Measurements from ENCODE around the gene VAT1L.

Gene VAT1L

DNA sequence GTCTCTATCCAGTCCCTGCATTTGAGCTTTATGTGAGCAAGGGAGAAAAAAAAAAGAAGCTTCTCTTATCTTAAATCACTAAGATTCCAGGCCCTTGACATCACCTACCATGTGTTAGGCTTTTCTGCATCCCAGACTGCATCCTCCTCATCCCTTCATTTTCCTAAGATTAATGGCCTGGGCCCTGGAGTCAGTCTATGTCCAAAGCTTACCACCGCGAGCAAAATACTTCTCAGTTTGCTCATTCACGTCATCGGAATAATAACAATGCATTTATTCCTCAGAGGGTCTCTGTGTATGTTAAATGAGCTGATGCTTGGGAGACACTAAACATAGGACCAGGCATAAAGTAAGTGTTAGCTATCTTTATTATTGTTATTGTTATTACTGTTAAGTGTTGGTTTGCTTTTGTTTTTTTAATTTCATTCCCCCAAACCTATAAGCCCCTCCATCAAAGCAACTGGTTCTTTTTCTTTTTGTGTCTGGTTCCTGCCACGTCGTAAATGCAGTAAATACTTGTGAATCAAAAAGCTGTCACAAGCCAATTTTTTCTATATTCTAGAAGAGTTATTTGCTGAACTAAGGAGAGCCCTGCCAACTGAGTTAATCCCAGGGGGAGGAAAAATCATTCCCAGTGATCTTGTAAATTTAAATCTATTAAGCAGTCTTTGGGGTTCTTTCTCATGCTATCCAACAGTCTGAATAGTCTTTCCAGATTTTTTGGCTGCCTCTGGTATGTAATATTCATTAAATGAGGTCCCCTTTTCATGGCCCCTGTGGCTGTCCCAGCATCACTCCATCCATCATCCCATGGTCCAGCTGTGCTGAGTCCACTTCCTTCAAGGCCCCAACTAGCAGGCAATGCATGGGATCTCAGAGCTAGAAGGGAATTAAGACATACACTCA lies 46.5 kb downstream of the VAT1L start:
- DNase-seq (ENCODE audit: low read depth in 3 of 3), result no peak

DNA sequence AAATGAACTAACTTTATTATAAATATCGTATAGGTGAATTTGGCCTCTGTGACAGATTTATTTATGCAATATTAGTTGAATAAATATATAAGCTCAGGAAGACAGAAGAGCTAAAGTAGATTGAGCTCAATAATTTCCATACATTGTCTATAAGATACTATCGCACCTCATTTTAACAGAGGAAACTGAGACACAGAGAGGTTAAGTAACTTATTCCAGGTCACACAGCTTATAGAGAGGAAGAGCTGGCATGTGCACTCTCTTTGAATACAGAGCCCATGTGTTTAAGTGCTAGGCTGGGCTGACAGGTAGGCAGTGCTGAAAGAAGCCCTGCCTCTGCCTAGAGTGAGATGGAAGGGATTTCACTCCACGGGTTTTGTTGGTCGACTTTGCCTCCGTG lies 48.4 kb downstream of the VAT1L start:
- no peak for DNase-seq (ENCODE audit: low read depth in 3 of 3)

DNA sequence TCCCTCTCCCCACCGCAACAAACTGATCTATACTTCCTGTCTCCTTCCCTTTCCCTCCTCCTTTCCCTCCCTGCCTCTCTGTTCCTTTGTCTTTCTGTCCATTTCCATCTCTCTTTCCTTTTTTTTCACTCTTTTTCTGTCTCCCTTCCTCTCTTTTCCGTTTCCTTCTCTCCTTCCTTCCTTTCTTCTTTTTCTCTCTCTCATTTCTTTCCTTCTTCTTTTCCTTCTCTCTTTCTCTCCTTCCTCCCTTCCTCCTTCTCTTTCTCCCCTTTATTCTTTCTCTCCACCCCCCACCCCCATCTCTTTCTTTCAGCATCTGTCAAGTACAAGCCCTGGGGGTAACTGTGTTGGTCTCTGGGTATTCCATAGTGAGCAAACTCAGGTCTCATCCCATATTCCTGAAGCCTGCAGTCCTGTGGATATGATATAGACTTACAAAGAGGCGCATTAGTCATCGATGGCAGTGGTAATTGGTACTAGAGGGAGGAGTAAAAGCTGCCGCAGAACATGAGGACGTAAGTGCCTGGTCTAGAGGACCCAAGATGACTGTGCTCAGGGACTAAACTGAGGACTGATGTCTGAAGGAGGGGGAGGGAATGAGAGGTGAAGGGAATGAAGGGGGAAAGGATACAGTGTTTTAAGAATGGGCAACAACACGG lies 50.4 kb downstream of the VAT1L start:
- DNase-seq (ENCODE audit: low read depth in 3 of 3), result no peak

DNA sequence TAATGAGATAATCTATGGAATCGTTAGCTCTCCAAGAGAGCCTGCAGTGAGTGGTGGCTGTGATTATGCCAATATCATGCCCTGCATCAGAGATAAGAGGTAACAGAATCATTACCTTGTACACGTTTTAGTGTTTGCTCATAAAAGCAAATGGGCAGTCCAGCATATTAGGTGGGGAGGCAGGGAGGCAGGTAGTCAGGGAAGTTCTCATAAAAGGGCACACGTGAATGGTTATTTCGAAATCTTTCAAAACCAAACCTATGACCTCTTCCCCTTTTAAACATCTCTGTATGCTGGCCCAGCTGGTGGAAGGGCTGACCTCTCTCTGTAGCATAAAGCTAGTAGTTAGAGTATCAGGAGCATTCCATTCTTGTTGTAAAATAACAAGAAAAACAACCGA lies 51.7 kb downstream of the VAT1L start:
- no peak for DNase-seq (ENCODE audit: low read depth in 3 of 3)

DNA sequence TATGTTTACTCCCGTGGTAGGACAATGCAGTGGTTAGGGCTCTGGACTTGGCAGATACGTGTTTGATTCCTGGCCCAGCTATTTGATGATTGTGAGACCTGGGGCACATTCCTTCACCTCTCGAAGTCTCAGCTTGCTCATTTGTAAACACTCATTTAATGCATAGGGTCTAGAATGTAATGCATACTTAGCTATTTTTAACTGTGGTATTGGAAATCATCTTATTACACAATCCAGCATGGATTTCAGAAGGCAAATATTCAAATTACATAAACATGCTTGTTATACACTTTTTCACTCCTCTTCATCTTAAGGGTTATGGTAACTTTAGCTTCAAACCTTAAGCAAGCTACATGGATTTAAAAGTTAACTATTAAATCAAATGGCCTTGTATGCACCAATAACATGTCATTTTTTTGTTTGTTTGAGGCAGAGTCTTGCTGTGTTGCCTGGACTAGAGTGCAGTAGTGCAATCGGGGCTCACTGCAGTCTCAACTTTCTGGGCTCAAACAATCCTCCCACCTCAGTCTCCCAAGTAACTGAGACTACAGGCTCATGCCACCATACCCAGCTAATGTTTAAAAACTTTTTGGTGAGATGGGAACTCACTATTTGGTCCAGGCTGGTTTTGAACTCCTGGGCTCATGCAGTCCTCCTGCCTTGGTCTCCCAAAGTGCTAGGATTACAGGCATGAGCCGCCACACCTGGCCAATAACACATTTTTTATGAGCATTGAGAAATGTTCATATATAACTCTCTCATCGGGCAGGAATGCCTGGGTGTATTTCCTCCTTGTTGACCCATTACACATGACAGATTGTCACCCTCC lies 52.5 kb downstream of the VAT1L start:
- DNase-seq (ENCODE audit: low read depth in 3 of 3), result no peak

DNA sequence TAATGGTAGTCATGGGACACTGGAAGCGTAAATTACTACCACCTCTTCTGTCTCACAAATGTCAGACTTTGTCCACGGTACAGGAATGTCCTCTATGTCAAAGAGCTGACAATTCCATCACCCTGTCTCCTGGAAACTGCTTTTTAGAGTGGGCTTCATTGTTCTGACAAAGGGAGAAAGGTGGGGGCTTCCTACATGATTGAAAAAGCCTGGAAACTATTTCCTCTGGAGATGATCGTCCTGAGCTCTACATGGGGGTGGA lies 53.1 kb downstream of the VAT1L start:
- no peak for DNase-seq (ENCODE audit: low read depth in 3 of 3)

DNA sequence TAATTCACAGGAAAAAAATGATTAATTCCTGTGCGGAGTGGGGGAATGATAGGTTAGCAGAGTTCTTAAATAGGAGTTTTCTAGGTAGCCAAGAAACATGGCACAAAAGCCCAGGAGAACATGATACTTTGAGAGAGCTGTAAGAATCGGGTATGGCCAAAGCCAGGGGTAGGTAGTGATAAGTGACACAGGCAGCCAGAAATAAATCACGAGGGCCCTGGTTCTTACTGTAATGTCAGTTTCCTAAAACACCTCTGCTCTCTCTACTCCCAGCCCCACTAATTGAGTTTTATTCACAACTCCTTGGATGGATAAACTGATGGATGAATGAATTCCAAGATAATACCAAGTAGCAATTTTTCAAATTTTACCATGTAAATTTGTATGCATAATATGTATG lies 54.1 kb downstream of the VAT1L start:
- no peak for DNase-seq (ENCODE audit: low read depth in 3 of 3)

DNA sequence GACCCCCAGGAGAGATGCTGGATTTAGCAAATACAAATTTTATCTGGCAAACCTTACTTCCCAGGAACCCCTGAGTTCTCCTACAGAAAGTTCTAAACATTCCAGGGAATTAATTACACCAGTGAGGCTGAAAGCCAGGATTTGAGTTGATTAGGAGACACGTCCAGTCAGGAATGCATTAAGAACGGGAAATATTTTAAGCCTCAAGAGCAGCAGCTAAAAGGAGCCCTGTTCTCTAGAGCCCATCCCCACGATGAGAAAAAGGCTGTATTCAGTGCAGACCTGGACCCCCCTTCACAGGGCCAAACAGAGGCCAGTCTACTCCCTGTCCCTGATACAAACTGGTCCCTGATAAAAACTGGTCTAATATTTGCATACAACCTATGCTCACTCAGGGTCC lies 55.0 kb downstream of the VAT1L start:
- DNase-seq (ENCODE audit: low read depth in 3 of 3), result no peak

DNA sequence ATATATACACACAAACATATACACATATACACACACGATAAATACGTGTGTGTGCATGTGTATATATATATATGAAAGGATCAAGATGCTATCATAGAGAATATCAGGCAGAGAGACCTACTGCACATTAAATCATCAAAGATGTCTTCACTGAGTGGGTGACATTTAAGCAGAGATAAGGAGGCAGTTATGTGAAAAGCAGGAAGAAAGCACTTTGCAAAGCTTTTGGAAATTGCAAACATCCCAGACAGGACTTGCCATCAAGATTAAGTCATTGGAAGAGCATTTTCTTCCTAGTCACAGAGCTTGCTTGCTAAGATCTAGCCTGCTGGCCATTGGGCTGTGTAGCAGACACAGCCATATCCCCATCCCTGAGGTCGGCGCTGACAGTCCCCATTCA lies 56.4 kb downstream of the VAT1L start:
- no peak for DNase-seq (ENCODE audit: low read depth in 3 of 3)

GRCh38 chr16:77849646-77850258 lies 61.4 kb downstream of the VAT1L start:
- DNase-seq (ENCODE audit: low read depth in 3 of 3), result no peak

- DNase-seq (ENCODE audit: low read depth in 3 of 3), result no peak
These were observed 62.4 kb downstream of the VAT1L start for GRCh38 chr16:77850636-77851333.

GRCh38 chr16:77853161-77853560 lies 64.8 kb downstream of the VAT1L start:
- no peak for DNase-seq (ENCODE audit: low read depth in 3 of 3)

DNA sequence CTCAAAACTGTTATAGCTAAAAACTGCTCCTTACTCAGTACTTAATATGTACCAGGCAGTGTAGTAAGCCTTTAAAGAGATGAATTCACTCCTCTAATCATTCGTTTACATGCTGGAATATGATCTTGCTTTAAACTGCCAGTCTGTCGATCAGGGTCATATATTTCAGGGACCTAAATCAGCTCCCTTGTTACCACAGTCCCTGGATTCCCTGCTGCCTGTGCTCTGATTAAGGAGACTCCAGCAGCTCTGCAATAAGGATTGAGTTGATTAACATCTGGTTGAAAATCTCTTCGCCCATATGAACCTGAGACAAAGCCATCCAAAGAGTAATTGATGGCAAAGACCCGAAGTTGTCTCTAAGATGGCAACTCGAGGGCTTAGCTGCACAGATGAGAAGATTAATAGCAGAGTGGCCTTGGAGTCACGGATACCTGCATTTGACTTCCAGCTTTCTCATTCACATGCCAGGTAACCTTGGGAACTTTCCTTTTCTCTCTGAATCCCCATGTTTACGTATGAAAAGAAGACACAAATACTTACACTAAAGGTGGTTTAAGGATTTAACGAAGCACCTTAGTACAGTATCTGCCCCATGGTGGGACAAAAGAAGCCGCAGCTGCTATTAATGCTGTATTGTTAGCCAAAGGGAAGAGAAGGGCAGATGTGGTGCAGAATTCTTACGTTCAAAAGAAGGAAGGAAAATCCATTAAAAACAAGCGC lies 68.2 kb downstream of the VAT1L start:
- no peak for DNase-seq (ENCODE audit: low read depth in 3 of 3)

- no peak for DNase-seq (ENCODE audit: low read depth in 3 of 3)
These were observed 69.7 kb downstream of the VAT1L start for GRCh38 chr16:77858060-77858459.

DNA sequence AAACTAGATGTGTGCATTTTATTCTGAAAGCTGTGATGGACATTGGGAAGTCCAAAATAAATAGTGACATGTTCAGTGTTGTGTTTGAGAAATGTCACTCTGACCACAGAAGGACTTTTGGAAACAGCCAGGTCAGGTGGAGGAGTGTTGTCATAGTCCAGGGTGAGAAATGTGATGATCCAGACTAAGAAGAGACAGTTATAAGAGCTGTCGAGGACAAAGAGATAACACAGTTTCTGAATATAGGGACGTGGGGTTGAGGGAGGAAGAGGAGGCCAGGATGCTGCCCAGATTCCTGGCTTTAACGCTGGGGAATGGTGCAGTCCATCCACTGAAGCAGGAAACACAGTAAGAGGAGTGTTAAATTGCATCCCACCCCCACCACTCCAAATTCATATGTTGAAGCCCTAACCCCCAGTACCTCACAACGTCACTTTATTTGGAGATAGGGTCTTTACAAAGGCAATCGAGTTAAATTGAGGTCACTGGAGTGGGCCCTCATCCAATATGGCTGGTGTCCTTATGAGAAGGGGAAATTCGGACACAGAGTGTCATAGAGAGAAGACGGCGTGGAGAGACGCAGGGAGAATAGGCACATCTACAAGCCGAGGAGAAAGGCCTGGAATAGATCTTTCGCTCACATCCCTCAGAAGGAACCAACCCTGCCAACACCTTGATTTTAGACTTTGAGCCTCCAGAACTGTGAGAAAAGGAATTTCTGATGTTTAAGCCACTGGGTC lies 71.3 kb downstream of the VAT1L start:
- no peak for DNase-seq (ENCODE audit: low read depth in 3 of 3)

DNA sequence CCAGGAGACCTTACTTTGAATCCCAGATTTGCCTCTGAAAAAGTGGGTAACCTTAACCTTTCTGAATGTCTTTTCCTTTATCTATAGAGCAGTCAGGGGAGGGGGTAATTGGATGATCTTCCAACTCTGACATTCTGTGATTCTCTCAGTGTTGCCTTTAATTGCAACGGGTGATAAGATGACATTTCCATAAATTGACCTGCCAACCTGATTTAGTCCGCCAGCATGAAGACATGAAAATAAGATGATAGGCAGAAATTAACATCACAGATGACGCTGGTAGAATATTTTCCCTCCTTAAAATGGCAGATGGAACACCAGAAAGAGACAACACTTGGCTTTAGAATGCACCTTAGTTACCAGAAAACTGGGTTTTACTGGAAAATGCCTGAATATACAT lies 72.6 kb downstream of the VAT1L start:
- no peak for DNase-seq (ENCODE audit: low read depth in 3 of 3)

DNA sequence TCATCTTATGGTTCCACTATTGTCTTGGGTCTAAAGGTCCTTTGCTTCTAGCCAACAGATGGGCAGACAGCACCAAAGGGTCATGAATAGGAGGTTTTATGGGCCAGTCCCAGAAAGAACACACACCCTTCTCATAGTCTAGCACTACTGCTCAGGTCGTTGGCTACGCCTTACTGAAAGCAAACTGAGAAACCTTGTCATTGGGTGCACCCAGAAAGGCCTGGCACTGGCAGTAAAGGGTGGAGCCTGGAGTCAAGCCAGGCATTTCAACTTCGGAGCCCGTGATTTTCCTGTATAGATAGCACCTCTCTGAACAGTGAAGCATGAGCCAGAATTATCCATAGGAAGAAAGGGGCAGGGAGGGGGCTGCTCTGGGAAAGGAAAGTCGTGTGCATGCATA lies 74.9 kb downstream of the VAT1L start:
- DNase-seq (ENCODE audit: low read depth in 3 of 3), result no peak

GRCh38 chr16:77866752-77867151 lies 78.4 kb downstream of the VAT1L start:
- no peak for DNase-seq (ENCODE audit: low read depth in 3 of 3)

GRCh38 chr16:77868052-77868451 lies 79.7 kb downstream of the VAT1L start:
- no peak for DNase-seq (ENCODE audit: low read depth in 3 of 3)

DNA sequence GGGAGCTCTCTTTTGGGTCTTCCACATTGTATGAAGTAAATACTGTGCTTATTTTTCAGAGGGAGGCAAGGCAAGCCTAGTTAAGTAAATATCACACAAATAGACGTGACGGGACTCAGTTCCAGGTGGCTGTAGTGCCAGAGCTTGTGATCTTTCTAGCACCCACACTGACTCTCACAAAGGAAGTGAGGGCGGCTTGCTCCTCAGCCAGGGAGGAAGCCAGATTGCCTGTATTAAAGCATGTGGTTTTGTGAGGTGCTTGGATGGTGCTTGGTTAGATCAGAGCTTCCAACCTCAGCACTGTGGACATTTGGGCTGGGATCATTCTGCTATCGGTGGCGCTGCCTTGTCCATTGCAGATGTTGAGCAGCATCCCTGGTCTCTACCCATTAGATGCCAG lies 80.1 kb downstream of the VAT1L start:
- DNase-seq (ENCODE audit: low read depth in 3 of 3), result no peak

Data from stimulated activated CD4-positive, alpha-beta T cell treated with anti-CD3 and anti-CD28 coated beads, TNF-alpha, amount 100 ng/mL, for 4 hours (primary cell).